Activated CD4-positive, alpha-beta T cell treated with anti-CD3 and anti-CD28 coated beads, Interleukin-2, amount 50 U/mL, for 24 hours (primary cell): Measurements from ENCODE around the gene PTPN1.

ENCODE experiments used
- DNase-seq, 2 donors: peaks; one replicate each; pipeline ENCODE4 v3.0.0-alpha.2; 2020; ENCODE audit warnings: low read depth in 1 of 2, low spot score in 1 of 2

The PTPN1 gene

GRCh38 chr20:50629670-50630045 lies 119.5 kb downstream of the PTPN1 start:
- DNase-seq: no peak

- DNase-seq: no peak
Measured at GRCh38 chr20:50630578-50631263, 120.5 kb downstream of the PTPN1 start.

GRCh38 chr20:50632236-50632635 lies 122.1 kb downstream of the PTPN1 start:
- no peak for DNase-seq

- DNase-seq: no peak
Measured at GRCh38 chr20:50632701-50633100, 122.5 kb downstream of the PTPN1 start.

GRCh38 chr20:50633361-50633760 lies 123.2 kb downstream of the PTPN1 start:
- DNase-seq: no peak

GRCh38 chr20:50634191-50634590 lies 124.0 kb downstream of the PTPN1 start:
- DNase-seq: no peak
